NCI-H446 (cell line): Measurements from ENCODE around the gene LRRC42.

ENCODE experiments used
- DNase-seq, 2 experiments: peaks; one replicate each; lab custom pipeline; 2025; lab: John Stamatoyannopoulos, UW

The LRRC42 gene

GRCh38 chr1:54004481-54005049 is 58.4 kb downstream of the LRRC42 start:
- DNase-seq = no peak

GRCh38 chr1:54006508-54006907 is 60.4 kb downstream of the LRRC42 start:
- DNase-seq = no peak

- DNase-seq = no peak
These were observed 61.5 kb downstream of the LRRC42 start for GRCh38 chr1:54007613-54008012.

DNA sequence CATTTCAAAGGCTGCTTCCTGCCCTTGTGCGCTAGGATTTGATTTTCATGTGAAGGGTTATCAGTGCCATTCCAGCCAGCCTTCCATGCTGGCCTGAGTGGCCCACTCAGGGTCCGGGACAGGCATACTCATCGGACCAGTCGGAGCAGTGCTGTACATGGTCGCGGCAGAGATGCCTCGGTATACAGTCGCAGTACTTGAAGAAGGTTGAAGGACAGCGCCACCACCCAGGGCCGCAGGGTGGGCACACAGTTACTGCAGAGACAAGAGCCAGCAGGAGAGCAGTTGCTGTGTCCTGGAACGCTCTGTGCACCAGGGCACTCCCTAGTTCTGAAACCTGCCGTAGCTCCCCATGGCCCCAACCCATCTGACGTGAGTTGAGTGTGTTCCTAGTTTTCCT is 62.7 kb downstream of the LRRC42 start:
- no peak for DNase-seq

DNA sequence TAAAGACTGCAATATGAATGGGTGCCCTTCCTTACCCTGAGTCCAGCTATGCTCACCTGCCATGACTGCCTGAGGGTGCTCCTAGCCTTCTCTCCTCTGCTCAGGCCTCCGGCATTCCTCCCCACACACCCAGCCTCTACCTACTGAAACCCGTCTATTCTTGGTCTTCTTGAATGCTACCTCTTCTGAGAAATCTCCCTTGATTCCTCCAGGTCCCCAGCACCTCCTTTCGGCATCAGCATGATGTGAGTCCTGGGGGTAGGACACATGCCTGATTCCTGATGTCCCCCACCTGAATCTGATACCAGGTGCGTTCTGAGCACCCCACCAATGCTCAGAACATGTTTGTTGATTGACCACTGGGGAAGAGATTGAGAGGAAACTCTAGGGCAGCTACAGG is 63.3 kb downstream of the LRRC42 start:
- no peak for DNase-seq

DNA sequence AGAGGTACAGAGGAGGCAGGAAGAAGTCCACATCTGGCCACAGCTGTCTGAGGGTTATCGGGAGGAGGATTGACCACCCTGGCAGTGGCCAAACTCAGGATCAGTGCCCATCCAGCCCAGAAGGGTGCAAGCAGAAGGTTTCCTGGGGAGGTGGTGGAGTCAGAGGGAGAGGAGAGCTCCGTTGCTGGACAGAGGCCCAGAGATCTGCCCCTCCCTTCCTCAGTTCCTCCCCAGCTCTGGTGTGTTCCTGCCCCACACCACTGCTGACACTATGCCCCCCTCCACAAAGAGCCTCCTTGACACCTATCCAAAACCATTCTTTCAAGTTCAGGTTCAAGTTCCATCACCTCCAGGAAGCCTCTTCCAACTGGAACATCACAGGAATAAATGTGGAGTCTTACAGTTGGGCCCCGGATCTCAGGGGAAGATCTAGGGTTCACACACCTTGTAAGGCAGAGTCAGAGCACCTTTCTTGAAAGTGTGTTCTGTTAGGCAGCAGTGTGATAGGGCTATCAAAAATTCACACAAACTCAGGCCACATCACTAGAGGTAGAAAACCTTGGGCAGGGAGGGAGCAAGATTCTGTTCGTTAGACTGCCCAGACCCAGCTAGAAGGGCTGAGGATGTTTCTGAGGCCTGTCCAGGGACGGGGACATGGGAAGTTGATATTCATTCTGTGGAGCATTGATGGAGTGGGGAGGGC is 64.4 kb downstream of the LRRC42 start:
- DNase-seq = no peak

DNA sequence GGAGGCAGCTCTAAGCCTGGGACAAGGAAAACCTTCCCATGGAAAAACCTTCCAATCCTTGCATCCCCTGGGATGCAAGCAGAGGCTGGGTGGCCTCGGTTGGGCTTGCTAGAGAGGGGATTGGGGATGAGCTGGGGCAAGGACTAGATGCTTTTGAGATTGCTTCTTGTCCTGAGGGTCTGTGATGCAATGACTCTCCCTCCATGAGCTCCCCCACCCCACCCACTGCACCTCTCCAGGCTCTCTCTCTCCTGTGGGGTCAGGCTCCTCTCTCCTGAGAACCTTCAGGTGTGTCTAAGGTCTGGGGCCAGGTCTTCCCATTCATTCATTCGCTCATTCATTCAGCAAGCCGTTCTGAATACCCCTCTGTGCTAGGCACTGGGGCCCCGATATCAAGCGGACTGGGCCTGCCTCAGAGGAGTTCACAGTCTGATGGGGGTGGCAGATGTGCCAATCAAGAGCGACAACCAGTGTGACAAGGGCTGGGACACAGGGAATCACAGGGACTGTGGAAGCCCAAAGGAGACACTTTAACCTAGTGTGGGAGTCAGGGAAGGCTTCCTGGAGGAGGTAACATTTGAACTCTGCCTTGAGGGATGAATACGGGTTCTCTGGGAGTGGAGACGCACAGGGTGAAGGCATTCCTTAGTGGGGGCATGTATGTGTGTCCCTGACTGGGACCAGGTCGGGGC is 65.3 kb downstream of the LRRC42 start:
- no peak for DNase-seq

DNA sequence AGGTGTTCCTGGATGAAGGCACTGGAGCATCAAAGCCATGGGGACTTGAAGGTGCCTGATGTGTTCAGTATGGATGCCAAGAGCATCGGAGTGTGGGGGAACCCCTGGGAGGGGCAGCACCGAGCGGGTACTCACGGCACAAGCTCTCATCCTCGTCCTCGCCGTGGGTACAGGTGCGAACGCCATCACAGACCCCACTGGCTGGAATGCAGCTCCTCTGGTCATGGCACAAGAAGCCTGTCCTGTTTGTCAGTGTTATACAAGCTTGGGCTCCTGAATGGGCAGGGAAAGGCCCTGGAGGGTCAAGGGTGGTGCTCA is 65.8 kb downstream of the LRRC42 start:
- DNase-seq = no peak

- no peak for DNase-seq
These were observed 66.7 kb downstream of the LRRC42 start for GRCh38 chr1:54012863-54013262.

DNA sequence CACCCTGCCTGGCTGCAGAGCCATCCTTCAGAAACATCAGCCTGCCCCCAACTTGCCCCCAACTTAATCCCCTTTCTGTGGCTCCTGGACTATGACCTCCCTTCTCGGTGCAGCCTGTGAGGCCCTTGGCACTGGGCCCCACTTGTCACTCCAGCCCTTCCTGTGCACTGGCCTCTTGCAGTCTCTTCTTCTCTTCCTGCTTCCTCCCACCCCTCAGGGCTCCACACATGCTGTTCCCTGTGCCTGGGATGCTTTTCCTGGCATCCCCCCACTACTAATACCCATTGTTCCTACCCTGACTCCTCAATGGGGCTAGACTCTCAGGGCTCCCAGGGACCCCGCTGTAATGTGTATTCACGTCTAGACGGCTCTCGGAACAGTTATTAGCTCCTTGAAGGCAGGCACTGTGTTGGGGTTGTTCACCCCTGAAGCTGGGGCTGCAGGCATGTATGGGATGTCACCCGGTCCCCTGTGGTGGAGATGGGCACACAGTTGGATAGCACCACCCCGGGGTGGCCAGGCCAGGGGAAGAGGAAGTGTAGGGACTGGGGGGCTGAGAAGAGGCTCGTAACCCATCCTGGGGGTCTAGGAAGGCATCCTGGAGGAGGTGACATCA is 67.4 kb downstream of the LRRC42 start:
- no peak for DNase-seq

GRCh38 chr1:54014009-54014629 is 68.0 kb downstream of the LRRC42 start:
- no peak for DNase-seq

GRCh38 chr1:54016343-54017282 is 70.5 kb downstream of the LRRC42 start:
- DNase-seq = no peak
